WERI-Rb-1 (cell line): ENCODE measurements around the gene PLEKHG1.

Experiments
- DNase-seq: peaks from one replicate; pipeline ENCODE4 v3.0.0-alpha.2; 2020
- H3K27ac ChIP-seq: fragments of 250-450 bp; sonication (Bioruptor Pico); 2 replicates; pipeline ENCODE4 v1.5.1; 2020; ENCODE audit warnings: mild to moderate bottlenecking, moderate library complexity
- H3K27me3 ChIP-seq: fragments of 250-450 bp; sonication (Bioruptor Pico); 2 replicates; pipeline ENCODE4 v1.5.1; 2021; ENCODE audit warnings: mild to moderate bottlenecking, low read depth, moderate library complexity; ENCODE audit not compliant: insufficient read depth, severe bottlenecking
- H3K36me3 ChIP-seq: fragments of 250-450 bp; sonication (Bioruptor Pico); 2 replicates; pipeline ENCODE4 v1.5.1; 2020; ENCODE audit warnings: mild to moderate bottlenecking, moderate library complexity
- H3K4me3 ChIP-seq: 2 replicates; pipeline ENCODE4 v1.5.1; 2011; ENCODE audit warnings: low read depth, mild to moderate bottlenecking, control low read depth, low read length
- H3K9me3 ChIP-seq: fragments of 250-450 bp; sonication (Bioruptor Pico); 2 replicates; pipeline ENCODE4 v1.5.1; 2021; ENCODE audit warnings: mild to moderate bottlenecking, moderate library complexity; ENCODE audit not compliant: severe bottlenecking
- CTCF ChIP-seq: IDR thresholded peaks from 2 replicates; pipeline ENCODE4 v1.5.1; 2011; ENCODE audit warnings: low read depth, mild to moderate bottlenecking, control low read depth, inconsistent platforms, low read length

Gene PLEKHG1

GRCh38 chr6:150638267-150638666 is 38.6 kb downstream of the PLEKHG1 start:
- H3K4me3 ChIP-seq = no peak overlapping the region
- TF ChIP-seq CTCF = no peak
- no peak overlapping the region for H3K27ac ChIP-seq
- H3K9me3 ChIP-seq = no peaks in the 10 kb centered on the region
- no peaks in the 10 kb centered on the region for H3K36me3 ChIP-seq
- H3K27me3 ChIP-seq = peaks cover 4% of the 10 kb centered on the region
- no peak for DNase-seq

- Histone ChIP-seq H3K4me3 (no peak overlapping the region), H3K27me3 (peaks cover 5% of the 10 kb centered on the region), H3K9me3 (no peaks in the 10 kb centered on the region), H3K36me3 (no peaks in the 10 kb centered on the region), H3K27ac (no peak overlapping the region)
- DNase-seq = no peak
- no peak for TF ChIP-seq CTCF
Observed at GRCh38 chr6:150638765-150639164, 39.1 kb downstream of the PLEKHG1 start.

DNA sequence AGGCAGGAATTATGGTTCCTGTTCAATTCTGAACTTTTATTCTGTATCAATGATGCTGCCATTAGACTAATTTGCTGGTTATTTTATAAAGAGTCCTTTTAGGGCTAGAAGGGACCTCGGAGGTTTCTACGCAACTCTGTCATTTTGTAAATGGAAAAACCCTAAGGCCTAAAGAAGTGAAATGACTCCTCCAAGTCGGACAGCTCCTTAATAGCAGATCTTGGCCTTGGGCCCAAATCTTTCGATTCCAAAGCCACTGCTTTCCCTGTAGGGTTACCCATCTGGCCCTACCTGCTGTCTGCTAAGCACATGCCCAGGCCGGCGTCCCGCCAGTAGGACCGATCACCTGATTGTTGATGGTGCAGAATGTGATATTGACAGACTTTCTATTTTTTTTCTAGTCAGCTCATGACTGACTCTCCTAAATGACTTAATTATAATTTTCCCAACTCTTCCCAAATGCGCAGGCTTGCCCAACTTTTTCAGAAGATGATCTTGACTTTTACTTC is 40.2 kb downstream of the PLEKHG1 start:
- Histone ChIP-seq H3K9me3 (no peaks in the 10 kb centered on the region), H3K27ac (no peak overlapping the region), H3K27me3 (peaks cover 7% of the 10 kb centered on the region), H3K4me3 (no peak overlapping the region), H3K36me3 (no peaks in the 10 kb centered on the region)
- no peak for DNase-seq
- no peak for TF ChIP-seq CTCF

DNA sequence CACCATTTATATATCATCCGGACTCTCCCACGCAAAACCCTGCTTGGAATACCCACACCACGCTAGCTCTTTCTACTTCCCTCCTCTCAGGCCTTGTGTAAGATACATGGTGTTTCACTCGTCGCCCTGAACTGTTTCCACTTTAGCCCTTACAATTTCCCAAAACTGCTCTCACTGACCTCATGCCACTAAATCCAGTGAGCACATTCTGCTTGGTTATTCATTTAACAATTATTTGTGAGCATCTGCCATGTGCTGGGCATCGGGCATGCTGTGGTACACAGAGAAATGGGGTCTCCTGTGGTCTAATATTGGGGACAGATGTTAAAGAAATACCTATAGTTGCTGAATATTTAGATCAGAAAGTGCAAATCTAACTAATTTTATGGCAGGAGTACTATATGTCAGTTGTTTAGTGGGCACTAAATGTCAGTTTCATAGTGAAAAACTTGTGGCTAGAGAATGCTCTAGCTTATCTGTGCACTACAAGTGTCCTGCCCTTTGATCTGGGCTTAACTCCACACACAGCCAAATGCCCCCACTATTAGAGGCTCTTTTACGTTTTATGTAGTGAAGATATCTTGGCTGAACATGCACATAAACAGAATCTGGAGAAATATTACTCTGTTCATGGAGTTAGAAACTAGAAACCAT is 41.0 kb downstream of the PLEKHG1 start:
- no peak for TF ChIP-seq CTCF
- Histone ChIP-seq H3K27me3 (peaks cover 7% of the 10 kb centered on the region), H3K27ac (no peak overlapping the region), H3K36me3 (no peaks in the 10 kb centered on the region), H3K4me3 (no peak overlapping the region), H3K9me3 (no peaks in the 10 kb centered on the region)
- no peak for DNase-seq

GRCh38 chr6:150641398-150642139 is 41.9 kb downstream of the PLEKHG1 start:
- Histone ChIP-seq H3K9me3 (no peaks in the 10 kb centered on the region), H3K4me3 (no peak overlapping the region), H3K27me3 (peaks cover 7% of the 10 kb centered on the region), H3K27ac (no peak overlapping the region), H3K36me3 (no peaks in the 10 kb centered on the region)
- TF ChIP-seq CTCF = no peak
- no peak for DNase-seq
